Stimulated activated CD4-positive, alpha-beta T cell treated with anti-CD3 and anti-CD28 coated beads, Interleukin-2, amount 100 ng/mL, for 24 hours (primary cell): ENCODE data around the gene ANKRD12.

Experiments used
- DNase-seq, 2 donors: peaks; one replicate each; pipeline ENCODE4 v3.0.0-alpha.2; 2020

The ANKRD12 gene

GRCh38 chr18:9188359-9189231 lies 52.0 kb downstream of the ANKRD12 start:
- no peak for DNase-seq

- no peak for DNase-seq
Measured at GRCh38 chr18:9189491-9189890, 52.9 kb downstream of the ANKRD12 start.

GRCh38 chr18:9191658-9192256 lies 55.2 kb downstream of the ANKRD12 start:
- DNase-seq, result no peak

GRCh38 chr18:9193031-9193430 lies 56.5 kb downstream of the ANKRD12 start:
- DNase-seq, result no peak

DNA sequence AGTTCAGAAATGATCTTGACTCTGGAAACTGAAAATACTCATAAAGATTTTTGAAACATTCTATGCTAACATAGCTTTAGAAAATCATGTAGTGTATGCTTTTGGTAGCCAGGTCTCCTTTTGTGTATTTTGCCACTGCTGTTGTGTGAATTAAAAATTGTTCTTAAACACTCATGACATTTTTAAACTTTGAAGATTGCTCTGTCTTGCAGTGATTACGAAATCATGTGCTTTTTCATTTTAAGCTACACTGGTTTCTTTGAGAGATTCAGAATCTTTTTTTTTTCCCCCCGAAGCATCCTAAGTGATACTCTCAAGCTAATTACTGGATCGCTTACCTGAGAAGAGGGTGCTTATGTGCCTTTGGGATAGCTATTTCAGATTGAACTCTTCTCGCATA lies 60.0 kb downstream of the ANKRD12 start:
- no peak for DNase-seq

DNA sequence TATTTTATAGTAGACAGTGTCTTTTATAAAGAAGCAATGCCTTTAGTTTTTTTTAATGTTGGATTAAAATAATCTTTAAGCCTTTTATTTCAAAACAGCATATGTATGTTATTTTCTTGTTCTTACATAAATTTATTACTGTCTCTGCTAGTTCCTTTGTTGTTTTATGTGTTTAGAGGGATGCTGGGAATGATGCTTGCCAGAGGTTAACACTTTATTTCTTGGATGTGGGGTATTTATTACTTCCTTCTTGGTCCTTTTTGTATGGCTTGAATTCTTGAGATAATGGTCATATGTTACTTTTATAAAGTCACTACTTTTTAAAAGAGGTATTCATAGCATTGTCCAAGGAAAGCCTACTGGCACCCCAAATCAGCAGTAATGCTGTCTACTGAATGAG lies 63.1 kb downstream of the ANKRD12 start:
- no peak for DNase-seq

GRCh38 chr18:9201224-9201623 lies 64.6 kb downstream of the ANKRD12 start:
- DNase-seq, result no peak

- no peak for DNase-seq
Measured at GRCh38 chr18:9204659-9205058, 68.1 kb downstream of the ANKRD12 start.

DNA sequence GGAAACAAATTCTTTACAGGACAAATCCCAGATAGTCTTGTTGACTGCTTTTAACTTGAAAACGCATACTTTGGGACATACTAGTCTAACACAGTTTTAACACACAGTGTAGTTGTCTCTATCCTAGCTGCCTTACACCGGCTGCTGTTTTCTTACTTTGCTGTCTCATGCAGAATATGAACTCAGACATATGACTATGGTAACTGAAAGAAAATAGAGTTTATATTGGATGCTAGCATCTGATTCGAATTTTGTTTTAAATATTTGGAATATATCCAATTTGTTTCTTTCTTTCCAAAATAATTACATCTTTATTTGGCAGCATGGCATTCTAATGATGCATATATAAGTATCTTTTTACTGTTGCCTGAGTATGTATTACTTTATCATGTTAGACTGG lies 69.8 kb downstream of the ANKRD12 start:
- DNase-seq, result no peak

- DNase-seq, result no peak
Measured at GRCh38 chr18:9209279-9209678, 72.7 kb downstream of the ANKRD12 start.

GRCh38 chr18:9210966-9211365 lies 74.4 kb downstream of the ANKRD12 start:
- no peak for DNase-seq

- no peak for DNase-seq
Measured at GRCh38 chr18:9211955-9212354, 75.4 kb downstream of the ANKRD12 start.

DNA sequence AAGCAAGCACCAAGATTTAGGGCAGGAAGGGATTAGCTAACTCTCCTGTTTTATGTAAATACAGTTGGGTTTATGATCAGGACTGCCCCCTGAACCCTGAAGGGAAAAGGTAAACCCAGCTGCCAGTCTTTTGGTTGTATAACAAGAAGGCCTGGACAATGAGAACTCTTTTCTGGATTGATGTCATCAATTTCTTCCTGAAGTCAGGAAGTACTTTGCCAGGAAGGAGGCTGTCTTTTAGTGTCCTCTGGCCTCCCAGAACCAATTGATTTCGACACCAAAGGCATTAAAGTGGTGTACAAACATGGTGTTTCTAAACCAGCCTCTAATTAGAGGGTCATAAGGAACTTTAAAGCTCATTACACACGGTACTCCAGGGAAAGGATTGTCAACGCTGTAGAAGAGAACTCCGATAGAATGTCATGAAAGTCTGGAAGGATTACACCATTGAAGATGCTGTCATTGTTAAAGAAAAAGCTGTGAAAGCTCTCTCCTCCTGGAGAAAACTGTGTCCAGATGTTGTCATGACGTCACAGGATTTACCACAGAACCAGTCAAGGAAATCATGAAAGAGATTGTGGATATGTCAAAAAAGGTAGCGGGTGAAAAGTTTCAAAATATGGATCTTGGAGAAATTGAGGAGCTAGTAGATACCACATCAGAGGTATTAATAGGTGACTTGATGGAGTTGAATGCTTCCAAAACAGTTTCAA lies 78.8 kb downstream of the ANKRD12 start:
- DNase-seq, result no peak

- DNase-seq, result no peak
Measured at GRCh38 chr18:9216459-9216858, 79.9 kb downstream of the ANKRD12 start.

- DNase-seq, result no peak
Measured at GRCh38 chr18:9217743-9218451, 81.3 kb downstream of the ANKRD12 start.

- no peak for DNase-seq
Measured at GRCh38 chr18:9221040-9221439, 84.5 kb downstream of the ANKRD12 start.

DNA sequence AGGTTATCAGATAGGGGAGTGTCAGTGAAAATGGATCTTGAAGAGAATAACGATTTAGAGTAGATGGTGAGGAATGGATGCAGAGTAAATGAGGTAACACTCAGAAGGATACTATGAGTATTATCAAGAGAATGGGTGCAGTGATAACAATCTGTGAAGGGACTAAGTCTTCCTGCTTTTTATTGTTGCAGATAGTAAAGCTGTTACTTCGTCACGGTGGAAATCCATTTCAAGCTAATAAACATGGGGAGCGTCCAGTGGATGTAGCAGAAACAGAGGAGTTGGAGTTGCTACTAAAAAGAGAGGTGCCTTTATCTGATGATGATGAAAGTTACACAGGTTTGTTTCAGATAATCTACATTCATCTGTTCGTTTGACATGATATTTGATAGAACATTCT lies 85.1 kb downstream of the ANKRD12 start:
- no peak for DNase-seq

DNA sequence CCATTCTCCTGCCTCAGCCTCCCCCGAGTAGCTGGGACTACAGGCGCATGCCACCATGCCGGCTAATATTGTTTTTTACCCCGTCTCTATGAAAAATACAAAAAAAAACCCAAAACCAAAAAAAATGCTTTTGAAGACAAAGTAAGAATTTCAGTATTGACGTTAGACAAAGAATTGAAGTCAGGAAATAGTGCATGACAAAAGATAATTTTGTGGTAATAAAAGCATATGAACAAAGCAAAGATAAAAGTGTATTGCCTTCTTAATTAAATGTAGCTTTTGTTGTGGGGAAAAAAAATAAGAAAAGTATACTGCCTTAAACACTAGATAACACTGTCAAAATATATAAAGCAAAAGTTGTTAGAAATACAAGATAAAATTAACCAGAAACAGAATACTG lies 86.8 kb downstream of the ANKRD12 start:
- no peak for DNase-seq

DNA sequence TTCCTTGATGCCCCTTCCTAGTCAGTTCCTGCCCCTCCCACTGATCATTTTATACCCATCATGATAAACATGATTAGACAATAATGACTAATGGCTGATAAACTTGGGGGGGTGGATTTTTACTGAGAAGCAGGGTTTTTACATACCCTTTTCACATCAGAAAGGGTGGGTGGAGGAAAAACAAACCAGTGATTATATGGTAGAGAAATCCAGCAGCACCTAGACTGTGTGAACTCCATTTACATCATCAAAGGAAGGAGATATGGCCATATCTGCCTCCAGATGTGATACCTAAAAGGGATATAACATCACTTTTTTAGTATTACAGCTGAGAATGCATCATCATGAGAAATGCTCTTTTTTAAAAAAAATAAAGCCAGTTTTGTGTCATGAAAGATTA lies 89.9 kb downstream of the ANKRD12 start:
- no peak for DNase-seq

DNA sequence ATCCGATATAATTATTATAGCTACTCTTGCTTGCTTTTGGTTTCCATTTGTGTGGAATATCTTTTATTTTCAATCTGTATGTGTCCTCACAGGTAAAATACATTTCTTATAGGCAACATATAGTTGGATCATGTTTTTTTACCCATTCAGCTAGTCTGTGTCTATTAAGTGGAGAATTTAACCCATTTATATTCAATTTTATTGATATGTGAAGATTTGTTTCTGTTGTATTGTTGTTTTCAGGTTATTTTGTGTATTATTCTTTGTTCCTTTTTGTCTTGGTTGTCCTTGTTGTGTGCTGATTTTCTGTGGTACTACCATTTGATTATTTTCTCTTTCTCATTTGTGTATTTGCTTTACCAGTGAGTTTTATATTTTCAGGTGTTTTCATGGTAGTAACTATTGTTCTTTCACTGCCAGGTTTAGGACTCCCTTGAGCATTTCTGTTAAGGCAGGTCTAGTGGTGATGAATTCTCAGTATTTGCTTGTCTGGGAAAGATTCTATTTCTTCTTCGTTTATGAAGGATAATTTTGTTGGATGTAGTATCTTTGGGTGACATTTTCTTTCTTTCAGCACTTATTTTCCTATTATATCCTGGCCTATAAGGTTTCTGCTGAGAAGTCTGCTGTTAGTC lies 95.4 kb downstream of the ANKRD12 start:
- no peak for DNase-seq

- DNase-seq, result no peak
Measured at GRCh38 chr18:9232977-9233376, 96.4 kb downstream of the ANKRD12 start.

- no peak for DNase-seq
Measured at GRCh38 chr18:9233771-9234440, 97.3 kb downstream of the ANKRD12 start.
